PFSK-1 (cell line): ENCODE data around the gene MYEOV.

Experiments
- FOXP2 ChIP-seq: optimal IDR thresholded peaks from 2 replicates; pipeline ENCODE3; 2011; ENCODE audit warnings: borderline replicate concordance, control low read depth, inconsistent platforms; ENCODE audit not compliant: insufficient read depth; ENCODE audit errors: extremely low read length, extremely low read depth
- POLR2AphosphoS5 ChIP-seq: IDR thresholded peaks from 2 replicates; pipeline ENCODE4 v1.6.1; 2012; ENCODE audit warnings: low read depth, mild to moderate bottlenecking, control low read depth, low read length, moderate library complexity
- REST ChIP-seq, 2 experiments: IDR thresholded peaks; 2 replicates each; pipeline versions ENCODE4 v1.6.1 to v1.8.0; 2011 to 2012; ENCODE audit warnings: low read depth in 2 of 2, low read length in 2 of 2, control low read depth in 1 of 2, inconsistent platforms in 1 of 2, mild to moderate bottlenecking in 1 of 2, moderate library complexity in 1 of 2; ENCODE audit not compliant: insufficient read depth in 1 of 2
- SIN3A ChIP-seq: IDR thresholded peaks from 2 replicates; pipeline ENCODE4 v1.6.1; 2012; ENCODE audit warnings: mild to moderate bottlenecking, low read length, moderate library complexity, borderline replicate concordance; ENCODE audit not compliant: insufficient read depth
- TAF1 ChIP-seq: IDR thresholded peaks from 2 replicates; pipeline ENCODE4 v1.6.1; 2012; ENCODE audit warnings: low read length, control low read depth, borderline replicate concordance; ENCODE audit not compliant: insufficient read depth

MYEOV gene

GRCh38 chr11:69265911-69266510, 27.9 kb upstream of the MYEOV start:
- TF ChIP-seq SIN3A (no peak), FOXP2 (no peak), TAF1 (no peak), REST (IDR thresholded peaks at IDR 0.05; ENCODE audit: insufficient read depth in 1 of 2, low read depth in 2 of 2, low read length in 2 of 2) (no peak), POLR2AphosphoS5 (no peak)

- TF ChIP-seq POLR2AphosphoS5: no peak
Observed at GRCh38 chr11:69267395-69267805, 26.6 kb upstream of the MYEOV start.

GRCh38 chr11:69268911-69269310, 25.0 kb upstream of the MYEOV start:
- no peak for TF ChIP-seq FOXP2
- no peak for TF ChIP-seq TAF1
- TF ChIP-seq REST (IDR thresholded peaks at IDR 0.05; ENCODE audit: insufficient read depth in 1 of 2, low read depth in 2 of 2, low read length in 2 of 2): no peak
- TF ChIP-seq SIN3A: no peak
- no peak for TF ChIP-seq POLR2AphosphoS5

GRCh38 chr11:69269388-69269787, 24.6 kb upstream of the MYEOV start:
- TF ChIP-seq REST (IDR thresholded peaks at IDR 0.05; ENCODE audit: insufficient read depth in 1 of 2, low read depth in 2 of 2, low read length in 2 of 2) (no peak), SIN3A (no peak)

- no peak for TF ChIP-seq FOXP2
- no peak for TF ChIP-seq TAF1
- no peak for TF ChIP-seq SIN3A
- TF ChIP-seq POLR2AphosphoS5: no peak
- no peak for TF ChIP-seq REST (IDR thresholded peaks at IDR 0.05; ENCODE audit: insufficient read depth in 1 of 2, low read depth in 2 of 2, low read length in 2 of 2)
Observed at GRCh38 chr11:69269926-69270697, 23.8 kb upstream of the MYEOV start.
